ENCODE data around the gene LCORL. TPM values are rescaled to one million over a fixed set of nuclear protein-coding genes. Genes with fewer than 3 reads are reported as not detected.

Gene LCORL
- total RNA-seq, 1 experiment from 2014 or later, result 27.6 TPM

Other genes starting within 250 kb of the LCORL start
- not detected in 2 replicates for gene FAM184B, start 240.1 kb downstream of the LCORL start, total RNA-seq (2014; rRNA removed)
- 13.7 and 17.7 TPM in 2 replicates for gene DCAF16, start 211.0 kb downstream of the LCORL start, total RNA-seq (2014; rRNA removed)
- 83.7 and 84.6 TPM in 2 replicates for gene NCAPG, start 210.8 kb downstream of the LCORL start, total RNA-seq (2014; rRNA removed)

All from LHCN-M2 (cell line).